ENCODE data around the gene MTCL1.

Gene MTCL1

DNA sequence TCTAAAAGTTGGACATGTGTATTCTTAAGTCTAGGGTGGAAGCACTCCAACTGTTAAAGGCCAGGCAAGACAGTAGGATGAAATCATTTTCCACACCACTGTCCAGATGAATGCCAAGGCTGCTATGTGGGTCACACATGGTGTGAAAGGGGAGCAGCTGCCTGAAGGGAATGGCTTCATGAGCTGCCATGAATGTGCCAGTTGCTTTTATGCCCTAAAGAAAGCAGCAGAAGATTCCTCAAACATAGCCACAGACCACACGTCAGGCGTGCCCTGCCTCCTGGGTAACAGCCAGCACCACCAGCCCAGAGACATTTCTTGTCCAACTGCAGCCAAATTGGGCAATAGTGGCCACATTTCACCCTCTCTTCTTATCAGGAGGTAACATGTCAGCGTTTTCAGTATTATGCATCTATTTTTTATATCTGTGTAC, 130.2 kb downstream of the MTCL1 start:
- DNase-seq (ENCODE audit: low read depth) = no peak

GRCh38 chr18:8839281-8839680, 133.9 kb downstream of the MTCL1 start:
- no peak for DNase-seq (ENCODE audit: low read depth)

GRCh38 chr18:8841781-8842485, 136.6 kb downstream of the MTCL1 start:
- DNase-seq (ENCODE audit: low read depth) = no peak

GRCh38 chr18:8842506-8842905, 137.2 kb downstream of the MTCL1 start:
- DNase-seq (ENCODE audit: low read depth) = no peak

- DNase-seq (ENCODE audit: low read depth) = no peak
These were observed 137.6 kb downstream of the MTCL1 start for GRCh38 chr18:8843005-8843404.

- DNase-seq (ENCODE audit: low read depth) = no peak
These were observed 139.4 kb downstream of the MTCL1 start for GRCh38 chr18:8844721-8845148.

DNA sequence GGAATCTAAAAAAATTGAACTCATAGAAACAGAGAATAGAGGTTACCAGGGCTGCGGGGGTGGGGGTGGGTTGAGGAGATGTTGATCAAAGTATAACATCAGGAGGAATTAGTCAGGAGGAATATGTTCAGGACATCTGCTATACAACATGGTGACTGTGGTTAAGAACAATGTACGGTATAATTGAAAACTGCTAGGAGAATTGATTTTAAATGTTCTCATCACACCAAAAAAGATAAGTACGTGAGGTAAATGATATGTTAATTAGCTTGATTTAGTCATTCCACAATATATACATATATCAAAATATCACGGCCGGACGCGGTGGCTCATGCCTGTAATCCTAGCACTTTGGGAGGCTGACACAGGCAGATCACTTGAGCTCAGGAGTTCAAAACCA, 140.2 kb downstream of the MTCL1 start:
- DNase-seq (ENCODE audit: low read depth) = no peak

GRCh38 chr18:8847066-8847755, 141.9 kb downstream of the MTCL1 start:
- DNase-seq (ENCODE audit: low read depth) = no peak

- no peak for DNase-seq (ENCODE audit: low read depth)
These were observed 142.5 kb downstream of the MTCL1 start for GRCh38 chr18:8847900-8848299.

- no peak for DNase-seq (ENCODE audit: low read depth)
These were observed 143.2 kb downstream of the MTCL1 start for GRCh38 chr18:8848541-8848940.

DNA sequence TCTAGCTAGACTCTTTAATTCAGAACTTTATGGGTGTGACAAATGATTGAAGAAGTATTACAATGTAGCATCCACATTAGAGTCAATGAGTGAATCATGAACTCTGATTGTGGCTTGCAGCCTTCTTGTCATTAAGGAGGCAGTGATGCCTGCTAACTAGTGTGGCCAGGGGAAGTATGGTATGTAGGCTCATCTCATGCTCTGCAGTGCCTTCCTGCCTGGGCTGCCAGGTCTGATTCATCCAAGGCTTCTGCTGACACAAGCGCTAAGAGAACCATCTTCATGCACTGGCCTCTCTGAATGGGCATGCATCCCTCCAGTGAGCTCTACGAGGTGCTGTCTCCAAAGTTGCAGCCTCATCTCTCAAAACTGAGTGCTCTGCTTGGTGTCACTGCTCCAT, 144.3 kb downstream of the MTCL1 start:
- DNase-seq (ENCODE audit: low read depth) = no peak

GRCh38 chr18:8851659-8852058, 146.3 kb downstream of the MTCL1 start:
- no peak for DNase-seq (ENCODE audit: low read depth)

GRCh38 chr18:8854550-8854949, 149.2 kb downstream of the MTCL1 start:
- no peak for DNase-seq (ENCODE audit: low read depth)

DNA sequence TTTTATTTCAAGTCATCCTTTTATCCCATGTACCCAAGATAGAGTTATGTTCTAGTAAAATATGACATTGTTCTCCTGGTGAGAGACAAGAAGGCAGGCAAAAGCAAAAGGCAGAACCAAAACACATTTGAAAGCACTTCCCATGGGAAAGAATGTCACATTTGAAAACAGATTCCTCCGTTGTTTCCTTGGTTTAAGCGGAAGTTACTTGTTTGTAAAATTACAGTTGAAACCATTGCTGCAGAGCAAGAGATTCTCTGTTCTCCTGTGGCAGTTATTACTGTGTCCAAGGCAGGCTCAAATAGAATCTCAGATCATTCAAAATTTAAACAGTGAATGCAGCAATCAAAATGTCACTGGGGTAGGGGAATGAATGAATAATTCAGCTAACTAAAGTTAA, 149.6 kb downstream of the MTCL1 start:
- no peak for DNase-seq (ENCODE audit: low read depth)

GRCh38 chr18:8856212-8856611, 150.9 kb downstream of the MTCL1 start:
- DNase-seq (ENCODE audit: low read depth) = no peak

- DNase-seq (ENCODE audit: low read depth) = no peak
These were observed 151.5 kb downstream of the MTCL1 start for GRCh38 chr18:8856769-8857393.

- no peak for DNase-seq (ENCODE audit: low read depth)
These were observed 152.4 kb downstream of the MTCL1 start for GRCh38 chr18:8857806-8858205.

DNA sequence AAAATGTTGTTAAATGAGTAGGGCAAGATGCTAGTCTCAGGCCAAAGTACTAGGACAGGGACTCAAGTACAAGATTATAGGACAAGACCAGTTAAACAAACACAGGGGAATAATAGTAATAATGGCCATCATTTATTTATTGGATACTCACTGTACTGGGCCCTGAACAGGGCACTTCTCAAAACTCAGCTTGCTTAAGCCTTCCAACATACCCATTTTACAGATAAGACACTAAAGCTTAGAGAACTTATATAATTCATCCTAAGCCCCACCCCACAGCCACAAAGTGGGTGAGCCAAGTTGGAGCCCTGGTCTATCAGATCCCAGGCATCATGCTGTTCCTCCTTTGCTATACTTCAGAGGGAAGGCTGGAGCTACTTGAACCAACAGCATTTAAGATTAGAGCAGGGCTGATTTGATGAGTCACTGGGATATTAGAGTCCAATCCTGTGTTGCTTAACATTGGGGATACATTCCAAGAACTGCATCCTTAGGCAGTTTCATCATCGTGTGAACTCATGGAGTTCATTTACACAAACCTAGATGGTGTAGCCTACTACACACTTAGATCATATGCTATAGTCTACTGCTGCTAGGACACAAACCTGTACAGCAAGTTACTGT, 153.6 kb downstream of the MTCL1 start:
- no peak for DNase-seq (ENCODE audit: low read depth)

GRCh38 chr18:8860845-8861642, 155.7 kb downstream of the MTCL1 start:
- no peak for DNase-seq (ENCODE audit: low read depth)

- no peak for DNase-seq (ENCODE audit: low read depth)
These were observed 158.1 kb downstream of the MTCL1 start for GRCh38 chr18:8863427-8863826.

DNA sequence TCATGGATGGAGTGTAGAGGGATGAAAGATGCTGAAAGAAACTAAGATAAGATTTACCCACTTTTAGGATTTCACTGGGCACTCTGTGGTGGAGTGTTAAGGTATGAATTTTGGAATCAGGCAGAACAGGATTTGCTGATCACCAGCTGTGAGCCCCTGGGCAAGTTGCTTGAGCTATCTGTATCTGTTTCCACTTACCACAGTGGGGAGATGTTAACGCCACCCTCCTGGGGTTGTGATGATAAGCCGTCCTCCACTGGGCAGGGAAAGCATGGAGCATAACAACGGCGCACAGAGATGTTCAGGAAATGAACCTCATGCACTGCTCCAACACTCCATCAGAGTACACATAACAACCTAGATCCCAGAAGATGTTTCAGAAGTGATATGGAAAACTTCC, 160.6 kb downstream of the MTCL1 start:
- no peak for DNase-seq (ENCODE audit: low read depth)

DNA sequence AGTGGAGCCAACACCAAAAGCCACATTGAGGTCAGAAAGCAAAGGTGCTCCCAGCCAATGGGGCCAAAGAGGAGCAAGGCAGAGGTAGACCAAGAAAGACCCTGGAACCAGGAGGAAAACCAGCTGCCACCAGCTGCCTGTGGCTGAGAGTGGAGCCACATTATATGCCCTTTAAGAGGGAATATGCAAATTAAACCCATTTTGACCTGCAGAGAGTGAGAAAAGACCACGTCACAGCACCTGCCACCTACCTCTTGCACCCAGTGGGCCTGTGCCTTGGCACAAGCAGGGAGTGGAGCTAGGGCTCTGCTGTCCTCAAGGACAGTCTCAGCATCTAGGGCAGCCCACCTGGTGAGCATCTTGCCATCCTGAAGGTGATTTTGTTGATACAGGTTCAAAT, 161.3 kb downstream of the MTCL1 start:
- DNase-seq (ENCODE audit: low read depth) = no peak

Measured in activated gamma-delta T cell treated with anti-CD3 and anti-CD28 coated beads, Interleukin-2, amount 50 U/mL, for 16 hours (primary cell).